DMS79 treated with DMSO at 0.1 percent for 48 hours (cell line): Measurements from ENCODE around the gene E4F1.
A peak's percentile ranks its signal among the peaks of the same experiment; 100 is the strongest.
"Not testable (repeated sequence)": the region's sequence is repeated elsewhere in the genome, so short reads cannot be mapped to it uniquely, and the experiment has no call there.

Source experiments
- DNase-seq: peaks from one replicate; lab custom pipeline; 2025; lab: John Stamatoyannopoulos, UW

E4F1 gene

GRCh38 chr16:2244301-2244700 lies 20.9 kb downstream of the E4F1 start:
- no peak for DNase-seq

- no peak for DNase-seq
Measured at GRCh38 chr16:2244926-2245795, 21.8 kb downstream of the E4F1 start.

- DNase-seq, result no peak
Measured at GRCh38 chr16:2246301-2246885, 23.0 kb downstream of the E4F1 start.

- peak; percentile 45 for DNase-seq
Measured at GRCh38 chr16:2250652-2251295, 27.4 kb downstream of the E4F1 start.

- peak; percentile 86 for DNase-seq
Measured at GRCh38 chr16:2251296-2252111, 28.1 kb downstream of the E4F1 start, which contains the start of gene ECI1. Gene ECI1 (minus strand): TSS chr16:2251587. CDS start chr16:2251566, 21 bp downstream.

- DNase-seq, result no peak
Measured at GRCh38 chr16:2252806-2253148, 29.4 kb downstream of the E4F1 start.

DNA sequence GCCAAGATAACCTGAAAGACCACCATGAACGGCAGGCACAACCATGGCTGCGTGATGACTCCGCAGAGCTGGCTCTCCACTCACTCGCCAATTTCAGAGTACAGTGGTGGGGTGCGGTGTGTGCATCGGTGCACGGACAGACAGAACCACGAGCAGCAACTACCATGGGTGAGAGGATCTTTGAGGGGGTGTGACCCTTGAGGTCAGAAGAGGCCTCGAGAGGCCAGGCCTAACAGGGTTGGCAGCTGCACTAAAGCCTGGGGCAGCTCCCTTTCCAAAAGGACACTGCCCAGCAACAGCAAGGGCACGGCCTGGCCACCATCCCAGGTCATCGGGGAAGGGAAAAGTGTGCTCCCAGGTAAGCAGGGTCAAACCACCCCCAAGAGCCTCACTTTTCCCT lies 29.9 kb downstream of the E4F1 start:
- no peak for DNase-seq

- no peak for DNase-seq
Measured at GRCh38 chr16:2256531-2257140, 33.2 kb downstream of the E4F1 start.

DNA sequence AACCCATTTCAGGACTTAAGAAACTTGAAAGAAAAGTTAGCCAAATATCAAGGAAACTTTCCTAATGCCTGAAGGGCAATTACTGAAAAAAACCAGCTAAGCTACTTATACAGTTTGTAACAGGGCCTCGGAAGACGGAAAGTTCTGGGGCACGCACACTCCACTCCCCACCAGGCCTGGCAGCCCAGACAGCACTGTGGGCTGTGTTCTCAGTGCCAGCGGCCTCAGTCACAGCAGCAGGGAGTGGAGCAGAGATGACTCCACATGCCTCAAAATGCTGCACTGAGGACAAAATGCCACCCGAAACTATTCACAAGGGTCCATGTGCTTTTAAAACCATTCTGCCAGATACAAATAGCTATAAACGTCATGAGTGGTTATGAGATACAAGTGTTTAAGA lies 34.3 kb downstream of the E4F1 start:
- DNase-seq, result no peak

DNA sequence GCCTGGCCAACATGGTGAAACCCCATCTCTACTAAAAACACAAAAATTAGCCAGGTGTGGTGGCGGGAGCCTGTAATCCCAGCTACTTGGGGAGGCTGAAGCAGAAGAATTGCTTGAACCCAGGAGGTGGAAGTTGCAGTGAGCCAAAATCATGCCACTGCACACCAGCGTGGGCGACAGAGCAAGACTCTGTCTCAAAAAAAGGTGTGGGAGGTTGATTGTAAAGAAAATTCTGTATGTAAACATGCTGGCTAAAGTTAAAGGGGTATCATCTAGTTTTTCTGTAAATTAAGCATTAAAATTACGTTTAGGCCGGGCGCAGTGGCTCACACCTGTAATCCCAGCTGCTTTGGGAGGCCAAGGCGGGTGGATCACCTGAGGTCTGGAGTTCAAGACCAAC lies 35.1 kb downstream of the E4F1 start:
- DNase-seq, result not testable (repeated sequence)

DNA sequence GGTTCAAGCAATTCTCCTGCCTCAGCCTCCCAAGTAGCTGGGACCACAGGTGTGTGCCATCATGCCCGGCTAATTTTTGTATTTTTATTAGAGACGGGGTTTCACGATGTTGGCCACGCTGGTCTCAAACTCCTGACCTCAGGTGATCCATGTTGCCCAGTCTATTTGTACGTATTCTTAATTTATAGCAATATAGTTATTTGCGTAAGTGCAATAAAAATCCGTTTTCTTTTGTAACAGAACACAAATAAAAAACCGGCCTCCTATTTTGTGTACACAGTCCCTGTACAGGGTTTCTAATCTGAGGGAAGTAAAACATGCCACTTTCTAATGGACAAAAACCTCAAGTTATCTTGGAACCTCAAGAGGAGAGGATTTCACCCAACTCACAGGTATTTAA lies 36.9 kb downstream of the E4F1 start:
- DNase-seq, result no peak

- DNase-seq, result not testable (repeated sequence)
Measured at GRCh38 chr16:2263026-2263425, 39.6 kb downstream of the E4F1 start.

GRCh38 chr16:2266887-2267286 lies 43.5 kb downstream of the E4F1 start:
- DNase-seq, result not testable (repeated sequence)

DNA sequence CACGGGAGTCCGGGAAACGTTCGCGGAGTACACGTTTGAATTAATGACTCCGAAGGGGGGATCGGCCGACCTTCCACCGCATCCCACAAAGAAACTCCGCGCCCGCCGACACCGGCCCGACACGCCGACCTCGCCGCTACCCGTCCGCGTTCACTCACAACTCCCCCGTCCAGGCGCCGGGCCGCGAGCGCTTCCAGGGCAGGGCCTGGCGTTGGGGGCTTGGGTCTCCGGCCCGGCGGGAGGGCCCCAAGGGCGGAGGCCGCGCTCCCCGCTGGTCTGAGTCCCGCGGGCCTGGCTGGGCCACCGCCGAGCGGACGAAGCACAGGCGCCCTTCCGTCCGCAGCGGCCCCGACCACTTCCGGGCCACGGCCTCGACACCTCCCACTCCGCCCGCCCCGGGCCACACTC lies 44.1 kb downstream of the E4F1 start:
- DNase-seq, result not testable (repeated sequence)

DNA sequence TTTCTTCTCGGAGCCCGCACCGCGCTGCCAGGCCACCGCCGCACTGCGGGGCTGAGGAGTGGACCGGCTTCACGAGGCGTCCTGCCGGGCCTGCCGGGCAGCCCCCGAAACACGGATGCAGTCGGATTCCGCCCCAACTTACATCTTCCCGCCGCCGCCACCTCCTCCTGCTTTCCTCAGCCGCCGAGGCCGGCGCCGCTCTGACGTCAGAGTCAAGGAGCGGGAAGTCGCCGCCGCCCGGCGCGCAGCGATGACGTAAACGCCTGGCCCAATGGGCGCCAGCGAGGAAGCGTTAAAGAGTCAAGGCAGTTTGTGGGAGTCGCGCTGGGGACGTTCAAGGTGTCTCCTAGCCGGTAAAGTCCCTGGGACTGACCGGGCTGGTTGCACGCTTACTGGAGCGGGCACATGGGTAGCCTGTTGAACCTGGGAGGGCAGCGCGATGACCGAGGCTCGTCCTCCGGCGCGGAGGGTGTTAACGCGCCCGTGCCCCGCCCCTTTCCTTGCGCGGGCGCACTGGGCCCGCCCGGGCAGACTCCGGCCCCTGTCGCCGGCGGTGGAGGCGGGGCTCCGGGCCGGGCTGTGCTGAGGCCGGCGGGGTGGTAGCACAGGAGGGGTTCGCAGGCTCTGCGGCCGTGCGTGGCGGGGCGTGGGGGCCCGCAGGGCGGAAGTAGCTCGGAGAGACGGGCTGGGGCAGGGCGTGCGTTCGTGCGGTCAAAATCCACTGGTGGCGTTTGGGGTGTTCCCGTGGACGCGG lies 44.7 kb downstream of the E4F1 start, which contains the start of gene RNPS1:
Gene RNPS1 (minus strand): TSS at position 214 of the 754 bp plus-strand sequence. CDS start 3,483 bp downstream, outside the sequence.
- DNase-seq, result peak; percentile 71

- no peak for DNase-seq
Measured at GRCh38 chr16:2270070-2270462, 46.7 kb downstream of the E4F1 start.

GRCh38 chr16:2270588-2271470 lies 47.4 kb downstream of the E4F1 start:
- no peak for DNase-seq

- no peak for DNase-seq
Measured at GRCh38 chr16:2271848-2272461, 48.6 kb downstream of the E4F1 start.

DNA sequence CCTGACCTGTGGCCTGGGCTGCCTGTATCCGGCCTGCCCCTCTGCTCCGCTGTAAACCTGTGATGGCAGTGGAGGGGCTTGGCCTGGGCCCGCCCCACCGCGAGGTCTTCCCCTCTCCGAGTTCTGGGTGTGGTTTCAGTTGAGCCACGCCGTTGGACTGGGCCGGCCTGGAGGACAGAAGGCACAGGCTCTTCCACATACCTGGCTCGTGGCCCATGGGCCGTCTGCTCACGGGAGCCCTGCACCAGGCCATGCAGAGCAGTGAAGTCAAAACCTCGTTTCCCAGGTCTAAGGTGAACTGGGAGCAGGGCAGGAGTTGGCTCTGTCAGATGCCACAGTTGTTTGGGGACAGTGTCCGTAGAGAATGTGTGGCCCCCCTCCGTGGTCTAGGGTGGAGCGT lies 50.1 kb downstream of the E4F1 start:
- no peak for DNase-seq
